ENCODE results near the gene BUD31.

Gene BUD31

GRCh38 chr7:99395616-99396327, 13.0 kb upstream of the BUD31 start:
- TF ChIP-seq EZH2phosphoT487 (conservative IDR thresholded peaks at IDR 0.05; ENCODE audit: low read length) (no peak), CTCF (IDR thresholded peaks at IDR 0.05; ENCODE audit: insufficient read depth, low read length, poor library complexity, severe bottlenecking) (no peak)
- Histone ChIP-seq H3K4me3 (ENCODE audit: insufficient read depth, low read length, poor library complexity, severe bottlenecking) (no peak overlapping the region), H3K4me2 (ENCODE audit: low read depth, low read length, poor library complexity, severe bottlenecking) (no peak overlapping the region), H3K9me3 (ENCODE audit: insufficient read depth, low read length) (no peaks in the 10 kb centered on the region), H3K36me3 (ENCODE audit: low read length) (no peaks in the 10 kb centered on the region), H3K27ac (ENCODE audit: low read depth, low read length) (no peak overlapping the region), H2AFZ (ENCODE audit: low read depth, low read length, severe bottlenecking) (no peak overlapping the region), H3K9ac (ENCODE audit: low read length) (no peak overlapping the region), H4K20me1 (ENCODE audit: low read depth, low read length) (no peaks in the 10 kb centered on the region; the same call in 1 of the 2 replicates), H3F3A (ENCODE audit: insufficient read depth) (peaks cover 42% of the 10 kb centered on the region), H3K27me3 (ENCODE audit: low read length) (no peaks in the 10 kb centered on the region), H3K9me2 (replicated peaks; ENCODE audit: insufficient read depth, low read length) (no peaks in the 10 kb centered on the region), H3K79me2 (ENCODE audit: insufficient read depth, low read length) (no peaks in the 10 kb centered on the region)

GRCh38 chr7:99396418-99397296, 12.1 kb upstream of the BUD31 start:
- peaks cover 42% of the 10 kb centered on the region for H3F3A ChIP-seq (ENCODE audit: insufficient read depth)
- no peaks in the 10 kb centered on the region for H3K9me2 ChIP-seq (replicated peaks; ENCODE audit: insufficient read depth, low read length)
- H2AFZ ChIP-seq (ENCODE audit: low read depth, low read length, severe bottlenecking): no peak overlapping the region
- no peaks in the 10 kb centered on the region; the same call in 1 of the 2 replicates for H4K20me1 ChIP-seq (ENCODE audit: low read depth, low read length)
- H3K9ac ChIP-seq (ENCODE audit: low read length): no peak overlapping the region
- H3K4me3 ChIP-seq (ENCODE audit: insufficient read depth, low read length, poor library complexity, severe bottlenecking): no peak overlapping the region
- no peaks in the 10 kb centered on the region for H3K27me3 ChIP-seq (ENCODE audit: low read length)
- no peak overlapping the region for H3K4me2 ChIP-seq (ENCODE audit: low read depth, low read length, poor library complexity, severe bottlenecking)
- H3K27ac ChIP-seq (ENCODE audit: low read depth, low read length): no peak overlapping the region
- no peaks in the 10 kb centered on the region for H3K9me3 ChIP-seq (ENCODE audit: insufficient read depth, low read length)
- H3K79me2 ChIP-seq (ENCODE audit: insufficient read depth, low read length): no peaks in the 10 kb centered on the region
- no peaks in the 10 kb centered on the region for H3K36me3 ChIP-seq (ENCODE audit: low read length)
- no peak for TF ChIP-seq CTCF (IDR thresholded peaks at IDR 0.05; ENCODE audit: insufficient read depth, low read length, poor library complexity, severe bottlenecking)
- TF ChIP-seq EZH2phosphoT487 (conservative IDR thresholded peaks at IDR 0.05; ENCODE audit: low read length): no peak

GRCh38 chr7:99397297-99397983, 11.3 kb upstream of the BUD31 start:
- no peak for TF ChIP-seq EZH2phosphoT487 (conservative IDR thresholded peaks at IDR 0.05; ENCODE audit: low read length)
- Histone ChIP-seq H3F3A (ENCODE audit: insufficient read depth) (peaks cover 36% of the 10 kb centered on the region), H2AFZ (ENCODE audit: low read depth, low read length, severe bottlenecking) (no peak overlapping the region), H3K36me3 (ENCODE audit: low read length) (no peaks in the 10 kb centered on the region), H3K4me2 (ENCODE audit: low read depth, low read length, poor library complexity, severe bottlenecking) (no peak overlapping the region), H3K4me3 (ENCODE audit: insufficient read depth, low read length, poor library complexity, severe bottlenecking) (no peak overlapping the region), H3K9me3 (ENCODE audit: insufficient read depth, low read length) (no peaks in the 10 kb centered on the region), H3K27me3 (ENCODE audit: low read length) (no peaks in the 10 kb centered on the region), H3K9ac (ENCODE audit: low read length) (no peak overlapping the region), H3K79me2 (ENCODE audit: insufficient read depth, low read length) (no peaks in the 10 kb centered on the region), H4K20me1 (ENCODE audit: low read depth, low read length) (no peaks in the 10 kb centered on the region; the same call in 1 of the 2 replicates), H3K27ac (ENCODE audit: low read depth, low read length) (no peak overlapping the region), H3K9me2 (replicated peaks; ENCODE audit: insufficient read depth, low read length) (no peaks in the 10 kb centered on the region)

Measured in SU-DHL-6 (cell line).